Neural crest cell (in vitro differentiated cells): ENCODE measurements around the gene TEKT2. TPM values are rescaled to one million over a fixed set of nuclear protein-coding genes. Genes with fewer than 3 reads are reported as not detected.

Source experiments
- DNase-seq: peaks from one replicate; pipeline ENCODE4 v3.0.0; 2021; ENCODE audit warnings: low read depth, mixed read lengths, low spot score
- H3K27ac Mint-ChIP-seq: one replicate; pipeline ENCODE4 v1.8.0; 2021; ENCODE audit warnings: mild to moderate bottlenecking, mixed read lengths; ENCODE audit not compliant: unreplicated experiment
- H3K27me3 Mint-ChIP-seq: 2 replicates; pipeline ENCODE4 v1.8.0; 2021; ENCODE audit warnings: low read depth, mild to moderate bottlenecking, mixed read lengths
- H3K36me3 Mint-ChIP-seq: 2 replicates; pipeline ENCODE4 v1.8.0; 2021; ENCODE audit warnings: low read depth, mild to moderate bottlenecking, mixed read lengths
- H3K4me1 Mint-ChIP-seq: 2 replicates; pipeline ENCODE4 v1.8.0; 2021; ENCODE audit warnings: mixed read lengths
- H3K4me3 Mint-ChIP-seq: one replicate; pipeline ENCODE4 v1.8.0; 2021; ENCODE audit warnings: mild to moderate bottlenecking, mixed read lengths
- H3K9me3 Mint-ChIP-seq: 2 replicates; pipeline ENCODE4 v1.8.0; 2021; ENCODE audit warnings: mixed read lengths
- CTCF ChIP-seq: fragments of 200-600 bp; sonication (generic); conservative IDR thresholded peaks from 2 replicates; pipeline ENCODE4 v1.5.0; 2021; ENCODE audit warnings: antibody characterized with exemption, mild to moderate bottlenecking
- total RNA-seq: library from RNA; stranded (reverse); gene quantifications from 2 replicates; pipeline ENCODE4 v1.2.1, GENCODE V29; 2021

The TEKT2 gene
- total RNA-seq, 1 donor from 2014 or later, result 8.4 TPM

- Mint-ChIP-seq H3K36me3 (no peaks in the 10 kb centered on the region), H3K4me3 (no peak overlapping the region), H3K4me1 (no peaks in the 10 kb centered on the region), H3K27me3 (no peaks in the 10 kb centered on the region), H3K9me3 (no peaks in the 10 kb centered on the region), H3K27ac (peak overlapping the region; percentile 57)
- TF ChIP-seq CTCF, result no peak
- DNase-seq, result no peak
These were observed 24.4 kb downstream of the TEKT2 start for GRCh38 chr1:36108314-36108713.

GRCh38 chr1:36109041-36109679, 25.3 kb downstream of the TEKT2 start:
- DNase-seq, result no peak
- H3K27me3 Mint-ChIP-seq, result no peaks in the 10 kb centered on the region
- H3K27ac Mint-ChIP-seq, result no peak overlapping the region
- no peak for TF ChIP-seq CTCF
- no peaks in the 10 kb centered on the region for H3K9me3 Mint-ChIP-seq
- H3K36me3 Mint-ChIP-seq, result no peaks in the 10 kb centered on the region
- no peak overlapping the region for H3K4me3 Mint-ChIP-seq
- H3K4me1 Mint-ChIP-seq, result no peaks in the 10 kb centered on the region

- H3K36me3 Mint-ChIP-seq, result no peaks in the 10 kb centered on the region
- TF ChIP-seq CTCF, result no peak
- no peaks in the 10 kb centered on the region for H3K9me3 Mint-ChIP-seq
- peak overlapping the region; percentile 53 for H3K27ac Mint-ChIP-seq
- no peak for DNase-seq
- H3K4me3 Mint-ChIP-seq, result no peak overlapping the region
- no peaks in the 10 kb centered on the region for H3K27me3 Mint-ChIP-seq
- H3K4me1 Mint-ChIP-seq, result no peaks in the 10 kb centered on the region
These were observed 27.3 kb downstream of the TEKT2 start for GRCh38 chr1:36111151-36111550.

DNA sequence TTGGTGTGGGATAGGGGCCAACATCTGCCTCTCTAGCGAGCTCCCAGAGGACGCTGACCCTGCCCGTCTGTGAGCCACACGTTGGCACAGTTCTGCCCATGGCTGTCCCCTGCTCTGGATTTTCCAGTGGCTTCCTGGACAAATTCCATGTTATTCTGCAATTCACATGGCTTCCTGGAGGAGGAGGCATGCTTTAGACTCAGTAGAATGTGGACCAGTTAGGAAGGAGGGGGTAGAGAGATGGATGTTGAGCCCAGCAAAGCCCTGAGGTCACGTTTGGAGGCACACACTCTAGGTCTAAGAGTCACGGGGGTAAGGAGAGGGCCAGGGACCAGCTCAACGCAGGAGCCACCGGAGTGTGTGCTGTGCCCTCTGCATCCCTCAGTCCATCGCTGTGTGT, 28.9 kb downstream of the TEKT2 start:
- H3K4me1 Mint-ChIP-seq, result no peaks in the 10 kb centered on the region
- no peak overlapping the region for H3K4me3 Mint-ChIP-seq
- no peak overlapping the region for H3K27ac Mint-ChIP-seq
- no peaks in the 10 kb centered on the region for H3K9me3 Mint-ChIP-seq
- no peaks in the 10 kb centered on the region for H3K27me3 Mint-ChIP-seq
- no peak for TF ChIP-seq CTCF
- no peak for DNase-seq
- H3K36me3 Mint-ChIP-seq, result no peaks in the 10 kb centered on the region

DNA sequence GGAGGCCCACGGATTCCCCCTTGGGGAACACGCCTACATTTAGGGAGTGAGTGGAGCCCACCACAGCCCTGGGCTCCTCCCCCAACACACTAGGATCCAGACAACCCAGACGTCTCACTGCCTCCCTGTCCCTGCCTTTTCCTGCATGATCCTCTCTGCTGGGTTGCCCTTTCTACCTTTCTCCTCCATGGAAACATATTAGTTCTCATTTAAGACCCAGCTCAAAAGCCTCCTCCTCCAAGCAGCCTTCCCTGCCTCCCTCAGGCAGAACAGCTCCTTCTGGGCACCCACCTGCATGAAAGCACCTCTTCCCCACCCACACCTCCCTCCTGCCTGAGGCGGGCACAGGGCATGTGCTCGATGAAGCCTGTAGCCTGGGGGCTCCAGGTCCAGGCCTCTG, 30.5 kb downstream of the TEKT2 start:
- Mint-ChIP-seq H3K4me3 (no peak overlapping the region), H3K27ac (no peak overlapping the region), H3K36me3 (no peaks in the 10 kb centered on the region), H3K27me3 (no peaks in the 10 kb centered on the region), H3K4me1 (no peaks in the 10 kb centered on the region), H3K9me3 (no peaks in the 10 kb centered on the region)
- no peak for TF ChIP-seq CTCF
- no peak for DNase-seq
